Measurements from ENCODE around the gene MICAL3. TPM values are rescaled to one million over a fixed set of nuclear protein-coding genes. Genes with fewer than 3 reads are reported as not detected.

MICAL3 gene
- total RNA-seq, 1 donor = 11.0 TPM

- Histone ChIP-seq H3K4me3 (ENCODE audit: low read length) (no peak overlapping the region), H3K27me3 (ENCODE audit: insufficient read depth, low read length) (no peaks in the 10 kb centered on the region), H3K9me3 (ENCODE audit: low read depth, low read length) (no peaks in the 10 kb centered on the region), H3K4me1 (ENCODE audit: insufficient read depth, low read length) (no peaks in the 10 kb centered on the region)
Observed at GRCh38 chr22:17911887-17912286, 112.5 kb downstream of the MICAL3 start.

- no peak overlapping the region for H3K4me3 ChIP-seq (ENCODE audit: low read length)
- H3K27me3 ChIP-seq (ENCODE audit: insufficient read depth, low read length) = no peaks in the 10 kb centered on the region
- H3K9me3 ChIP-seq (ENCODE audit: low read depth, low read length) = no peaks in the 10 kb centered on the region
- no peaks in the 10 kb centered on the region for H3K4me1 ChIP-seq (ENCODE audit: insufficient read depth, low read length)
Observed at GRCh38 chr22:17911312-17911705, 113.1 kb downstream of the MICAL3 start.

GRCh38 chr22:17910561-17911311 lies 113.6 kb downstream of the MICAL3 start:
- Histone ChIP-seq H3K4me3 (ENCODE audit: low read length) (no peak overlapping the region), H3K4me1 (ENCODE audit: insufficient read depth, low read length) (no peaks in the 10 kb centered on the region), H3K9me3 (ENCODE audit: low read depth, low read length) (no peaks in the 10 kb centered on the region), H3K27me3 (ENCODE audit: insufficient read depth, low read length) (no peaks in the 10 kb centered on the region)

- H3K27me3 ChIP-seq (ENCODE audit: insufficient read depth, low read length) = no peaks in the 10 kb centered on the region
- no peak overlapping the region for H3K4me3 ChIP-seq (ENCODE audit: low read length)
- H3K9me3 ChIP-seq (ENCODE audit: low read depth, low read length) = no peaks in the 10 kb centered on the region
- no peaks in the 10 kb centered on the region for H3K4me1 ChIP-seq (ENCODE audit: insufficient read depth, low read length)
Observed at GRCh38 chr22:17907748-17908051, 116.7 kb downstream of the MICAL3 start.

GRCh38 chr22:17906978-17907747 lies 117.2 kb downstream of the MICAL3 start:
- Histone ChIP-seq H3K4me1 (ENCODE audit: insufficient read depth, low read length) (no peaks in the 10 kb centered on the region), H3K27me3 (ENCODE audit: insufficient read depth, low read length) (no peaks in the 10 kb centered on the region), H3K4me3 (ENCODE audit: low read length) (no peak overlapping the region), H3K9me3 (ENCODE audit: low read depth, low read length) (no peaks in the 10 kb centered on the region)

GRCh38 chr22:17905445-17905844 lies 118.9 kb downstream of the MICAL3 start:
- no peaks in the 10 kb centered on the region for H3K4me1 ChIP-seq (ENCODE audit: insufficient read depth, low read length)
- no peaks in the 10 kb centered on the region for H3K27me3 ChIP-seq (ENCODE audit: insufficient read depth, low read length)
- H3K9me3 ChIP-seq (ENCODE audit: low read depth, low read length) = no peaks in the 10 kb centered on the region
- no peak overlapping the region for H3K4me3 ChIP-seq (ENCODE audit: low read length)

GRCh38 chr22:17903564-17904295 lies 120.6 kb downstream of the MICAL3 start:
- no peaks in the 10 kb centered on the region for H3K4me1 ChIP-seq (ENCODE audit: insufficient read depth, low read length)
- H3K9me3 ChIP-seq (ENCODE audit: low read depth, low read length) = no peaks in the 10 kb centered on the region
- no peak overlapping the region for H3K4me3 ChIP-seq (ENCODE audit: low read length)
- no peaks in the 10 kb centered on the region for H3K27me3 ChIP-seq (ENCODE audit: insufficient read depth, low read length)

GRCh38 chr22:17902960-17903359 lies 121.4 kb downstream of the MICAL3 start:
- no peaks in the 10 kb centered on the region for H3K4me1 ChIP-seq (ENCODE audit: insufficient read depth, low read length)
- H3K9me3 ChIP-seq (ENCODE audit: low read depth, low read length) = no peaks in the 10 kb centered on the region
- H3K4me3 ChIP-seq (ENCODE audit: low read length) = no peak overlapping the region
- H3K27me3 ChIP-seq (ENCODE audit: insufficient read depth, low read length) = no peaks in the 10 kb centered on the region

- Histone ChIP-seq H3K4me1 (ENCODE audit: insufficient read depth, low read length) (no peaks in the 10 kb centered on the region), H3K9me3 (ENCODE audit: low read depth, low read length) (no peaks in the 10 kb centered on the region), H3K4me3 (ENCODE audit: low read length) (no peak overlapping the region), H3K27me3 (ENCODE audit: insufficient read depth, low read length) (no peaks in the 10 kb centered on the region)
Observed at GRCh38 chr22:17898375-17898774, 126.0 kb downstream of the MICAL3 start.

- no peaks in the 10 kb centered on the region for H3K9me3 ChIP-seq (ENCODE audit: low read depth, low read length)
- H3K4me3 ChIP-seq (ENCODE audit: low read length) = no peak overlapping the region
- H3K27me3 ChIP-seq (ENCODE audit: insufficient read depth, low read length) = no peaks in the 10 kb centered on the region
- no peaks in the 10 kb centered on the region for H3K4me1 ChIP-seq (ENCODE audit: insufficient read depth, low read length)
Observed at GRCh38 chr22:17897858-17898257, 126.5 kb downstream of the MICAL3 start.

GRCh38 chr22:17897426-17897825 lies 126.9 kb downstream of the MICAL3 start:
- H3K9me3 ChIP-seq (ENCODE audit: low read depth, low read length) = no peaks in the 10 kb centered on the region

GRCh38 chr22:17896586-17896985 lies 127.8 kb downstream of the MICAL3 start:
- H3K27me3 ChIP-seq (ENCODE audit: insufficient read depth, low read length) = no peaks in the 10 kb centered on the region
- no peaks in the 10 kb centered on the region for H3K4me1 ChIP-seq (ENCODE audit: insufficient read depth, low read length)
- H3K9me3 ChIP-seq (ENCODE audit: low read depth, low read length) = no peaks in the 10 kb centered on the region
- H3K4me3 ChIP-seq (ENCODE audit: low read length) = no peak overlapping the region

More at GRCh38 chr22:17897426-17897825, 126.9 kb downstream of the MICAL3 start:
- no peaks in the 10 kb centered on the region for H3K27me3 ChIP-seq (ENCODE audit: insufficient read depth, low read length)
- no peaks in the 10 kb centered on the region for H3K4me1 ChIP-seq (ENCODE audit: insufficient read depth, low read length)
- no peak overlapping the region for H3K4me3 ChIP-seq (ENCODE audit: low read length)

- Histone ChIP-seq H3K9me3 (ENCODE audit: low read depth, low read length) (no peaks in the 10 kb centered on the region), H3K27me3 (ENCODE audit: insufficient read depth, low read length) (no peaks in the 10 kb centered on the region), H3K4me3 (ENCODE audit: low read length) (no peak overlapping the region), H3K4me1 (ENCODE audit: insufficient read depth, low read length) (no peaks in the 10 kb centered on the region)
Observed at GRCh38 chr22:17893900-17894535, 130.3 kb downstream of the MICAL3 start.

- H3K4me3 ChIP-seq (ENCODE audit: low read length) = no peak overlapping the region
- H3K9me3 ChIP-seq (ENCODE audit: low read depth, low read length) = no peaks in the 10 kb centered on the region
- no peaks in the 10 kb centered on the region for H3K4me1 ChIP-seq (ENCODE audit: insufficient read depth, low read length)
- H3K27me3 ChIP-seq (ENCODE audit: insufficient read depth, low read length) = no peaks in the 10 kb centered on the region
Observed at GRCh38 chr22:17892376-17892775, 132.0 kb downstream of the MICAL3 start.
